Stimulated activated CD4-positive, alpha-beta T cell treated with anti-CD3 and anti-CD28 coated beads, Interleukin-4, amount 100 ng/mL, for 4 hours (primary cell): ENCODE data around the gene TRIM33.
"Not testable (repeated sequence)": the region's sequence is repeated elsewhere in the genome, so short reads cannot be mapped to it uniquely, and the experiment has no call there.

Experiments
- DNase-seq, 2 experiments: peaks; one replicate each; pipeline ENCODE4 v3.0.0-alpha.2; 2020

Gene TRIM33

DNA sequence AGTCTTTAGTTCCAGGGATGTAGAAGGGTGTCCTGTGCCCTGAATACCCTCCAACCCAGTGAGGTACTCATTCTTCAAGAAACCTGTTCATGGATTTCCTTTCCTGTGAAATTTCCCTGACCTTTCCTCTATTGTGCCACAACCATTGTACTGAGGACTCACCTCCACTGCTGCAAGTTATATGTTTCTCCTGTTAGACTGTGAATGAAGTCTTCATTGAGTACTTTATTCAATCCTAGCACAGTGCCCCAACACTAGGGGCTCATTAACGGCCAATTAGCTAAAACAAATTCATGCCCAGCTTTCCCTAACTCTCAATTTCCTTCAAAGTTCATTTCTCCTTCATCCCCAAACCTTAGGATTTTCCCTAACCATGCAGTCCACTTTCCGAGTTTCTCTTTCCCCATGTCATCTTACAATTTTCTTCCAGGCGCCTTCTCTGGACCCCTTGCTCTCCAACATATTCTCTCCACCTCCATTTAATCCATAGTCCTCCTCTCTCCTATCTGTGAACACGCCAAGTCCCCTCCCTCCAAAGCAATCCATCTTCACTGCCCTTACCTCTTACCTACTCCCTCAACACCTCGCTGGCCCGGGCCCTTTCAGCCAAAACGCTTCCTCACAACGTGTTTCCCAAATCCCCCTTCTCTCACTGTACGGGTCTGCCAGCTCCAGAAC is 1.3 kb downstream of the TRIM33 start:
- no peak for DNase-seq

DNA sequence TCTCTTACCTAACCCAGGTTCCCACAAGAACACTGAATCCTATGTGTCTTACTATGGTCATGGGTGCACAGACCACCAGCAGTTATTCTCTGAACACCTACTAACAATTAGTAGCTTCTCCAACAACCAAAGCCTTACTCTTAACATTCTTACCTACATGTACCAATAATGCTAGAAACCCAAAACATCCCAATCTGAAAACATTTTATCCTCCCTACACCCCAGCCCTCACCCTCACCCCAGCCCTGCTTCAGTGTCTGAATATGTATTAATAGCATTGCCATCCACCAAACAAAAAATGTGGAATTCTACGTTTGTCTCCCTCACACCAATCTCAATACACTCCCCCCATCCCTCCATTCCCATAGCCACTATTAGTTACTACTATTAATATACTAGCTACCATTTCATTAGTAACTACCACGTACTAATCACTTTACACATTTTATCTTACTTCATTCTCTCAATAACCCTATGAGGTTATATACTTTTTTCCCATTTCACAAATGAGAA is 2.6 kb downstream of the TRIM33 start:
- DNase-seq = no peak

DNA sequence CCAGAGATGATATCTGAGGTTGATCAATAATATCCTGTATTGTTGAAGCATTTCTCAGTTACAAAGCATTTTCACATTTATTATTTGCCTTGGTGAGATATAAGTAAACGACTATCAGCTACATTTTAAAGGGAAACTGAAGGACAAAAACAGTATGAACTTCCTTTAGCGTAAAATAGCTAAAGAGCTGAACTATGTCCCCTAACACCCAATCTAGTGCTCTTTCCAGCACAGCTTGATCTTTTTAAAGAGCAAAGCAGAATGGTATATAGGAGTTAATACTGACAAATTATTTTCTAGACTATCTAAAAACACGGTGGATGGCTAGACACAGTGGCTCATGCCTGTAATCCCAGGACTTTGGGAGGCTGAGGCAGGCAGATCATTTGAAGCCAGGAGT is 3.5 kb downstream of the TRIM33 start:
- no peak for DNase-seq

DNA sequence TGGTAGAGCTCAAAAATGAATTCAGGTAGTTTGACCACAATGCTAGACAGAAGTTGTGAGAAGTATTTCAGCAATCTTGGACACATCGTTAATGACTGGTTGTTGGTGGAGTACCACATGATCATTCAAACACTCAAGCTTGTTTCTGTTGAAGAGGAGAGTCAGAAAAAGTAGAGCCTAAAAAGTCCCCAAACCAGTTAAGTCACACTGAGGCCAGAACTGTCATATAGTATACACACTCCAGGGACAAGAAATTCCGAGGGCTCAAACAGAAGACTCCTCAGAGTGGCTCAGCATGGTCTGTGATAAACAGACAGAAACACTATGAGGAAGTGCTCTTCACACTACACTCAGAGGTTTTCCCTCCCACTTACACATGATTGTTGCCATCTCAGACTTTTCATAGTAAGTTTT is 5.8 kb downstream of the TRIM33 start:
- DNase-seq = no peak

DNA sequence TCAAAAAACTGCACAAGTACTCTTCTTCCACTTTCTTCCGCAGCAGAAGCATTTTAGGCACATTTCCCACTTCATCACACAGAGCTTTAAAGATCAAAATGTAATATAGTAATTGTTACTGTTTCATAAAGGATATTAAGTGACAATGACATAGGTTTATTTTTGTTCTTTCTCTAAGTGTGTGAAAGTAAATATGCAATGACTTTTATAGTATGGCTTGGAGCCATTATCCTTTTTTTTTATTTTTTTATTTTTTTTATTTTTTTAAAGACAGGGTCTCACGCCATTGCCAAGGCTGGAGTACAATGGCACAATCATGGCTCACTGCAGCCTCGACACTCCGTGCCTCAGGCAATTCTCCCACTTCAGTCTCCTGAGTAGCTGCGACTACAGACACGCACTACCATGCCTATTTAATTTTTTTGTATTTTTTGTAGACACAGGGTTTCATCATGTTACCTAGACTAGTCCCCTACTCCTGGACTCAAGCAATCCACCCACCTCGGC is 7.0 kb downstream of the TRIM33 start:
- no peak for DNase-seq

DNA sequence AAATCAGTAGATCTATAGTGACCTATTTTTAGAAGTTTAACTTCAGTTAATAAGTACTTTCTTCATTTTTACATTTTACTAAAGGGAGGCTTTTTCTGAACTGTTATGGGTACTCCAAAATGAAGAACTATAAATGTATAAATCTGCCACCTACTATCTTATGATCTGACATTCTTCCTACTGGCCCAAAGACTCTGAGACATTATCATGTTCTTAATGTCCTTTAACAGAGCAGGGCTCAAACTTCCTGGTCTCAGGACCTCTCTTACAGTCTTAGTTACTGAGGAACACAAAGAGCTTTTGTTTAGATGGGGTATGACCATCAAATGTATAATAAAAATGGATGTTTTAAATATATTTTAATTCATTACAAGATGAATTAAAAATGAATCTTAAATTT is 8.9 kb downstream of the TRIM33 start:
- DNase-seq = no peak

DNA sequence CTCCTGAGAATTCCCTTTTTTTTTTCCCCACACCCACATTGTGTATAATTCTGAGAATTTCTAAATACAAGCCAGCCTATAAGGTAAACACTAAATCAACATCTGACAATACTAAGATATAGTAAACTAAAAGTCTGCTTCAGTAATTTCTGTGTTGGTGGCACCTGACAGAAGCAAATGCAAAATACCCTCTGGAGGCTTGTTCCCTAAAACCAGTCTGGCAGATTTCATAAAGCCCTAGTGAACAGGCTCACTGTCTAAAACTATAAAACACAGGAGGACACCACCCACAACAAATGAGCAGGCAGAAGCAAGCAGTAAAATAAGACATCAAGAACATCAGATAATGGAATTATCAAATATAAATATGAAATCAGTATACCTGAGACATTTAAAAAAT is 11.5 kb downstream of the TRIM33 start:
- no peak for DNase-seq

DNA sequence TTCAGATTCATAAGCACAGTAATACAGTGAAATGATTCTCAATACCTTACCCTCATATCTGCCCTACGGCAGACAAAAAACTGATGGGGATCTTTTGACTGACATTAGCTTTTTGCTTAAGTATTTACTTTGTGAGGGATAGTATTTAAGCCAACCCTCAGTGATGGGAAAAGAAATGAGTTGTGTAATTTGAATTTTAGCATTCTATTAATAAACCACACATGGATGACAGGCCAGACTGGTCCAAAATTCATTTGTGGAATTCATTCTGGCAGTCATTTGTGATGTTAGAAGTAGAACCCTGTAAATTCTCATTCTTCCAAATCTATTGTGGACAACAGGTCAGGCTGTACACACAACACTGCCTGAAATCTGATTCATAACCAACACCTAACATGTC is 14.9 kb downstream of the TRIM33 start:
- no peak for DNase-seq

DNA sequence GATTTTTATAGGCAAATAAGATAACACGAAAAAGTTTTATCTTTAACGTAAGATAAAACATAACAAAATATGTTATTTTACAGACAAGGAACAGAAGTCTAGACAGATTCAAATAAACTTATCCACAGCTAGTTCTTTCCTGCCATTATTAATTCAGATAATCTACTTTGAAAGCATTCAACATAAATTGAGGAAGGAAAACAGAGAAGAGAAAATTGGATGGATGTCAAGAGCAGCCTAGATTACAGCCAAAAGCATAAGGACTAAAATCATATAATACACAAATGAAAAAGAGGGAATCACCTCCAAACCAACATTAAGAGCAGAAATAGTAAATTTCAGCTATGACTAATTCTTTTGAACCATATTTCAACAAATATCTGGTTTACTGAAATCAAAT is 15.5 kb downstream of the TRIM33 start:
- no peak for DNase-seq

DNA sequence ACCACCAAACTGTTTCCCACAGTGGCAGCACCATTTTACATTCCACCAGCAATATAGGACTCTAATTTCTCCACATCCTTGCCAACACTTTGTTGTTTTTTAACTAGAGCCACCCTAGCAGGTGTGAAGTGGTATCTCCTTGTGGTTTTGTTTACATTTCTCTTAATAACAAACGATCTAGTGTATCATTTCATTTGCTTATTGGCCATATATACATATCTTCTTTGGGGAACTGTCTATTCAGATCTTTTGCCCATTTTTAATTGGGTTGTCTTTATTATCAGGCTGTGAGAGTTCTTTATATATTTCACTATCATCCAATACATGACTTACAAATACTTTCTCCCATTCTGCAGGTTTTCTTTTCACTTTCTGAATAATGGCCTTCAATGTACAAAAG is 18.0 kb downstream of the TRIM33 start:
- DNase-seq = no peak

DNA sequence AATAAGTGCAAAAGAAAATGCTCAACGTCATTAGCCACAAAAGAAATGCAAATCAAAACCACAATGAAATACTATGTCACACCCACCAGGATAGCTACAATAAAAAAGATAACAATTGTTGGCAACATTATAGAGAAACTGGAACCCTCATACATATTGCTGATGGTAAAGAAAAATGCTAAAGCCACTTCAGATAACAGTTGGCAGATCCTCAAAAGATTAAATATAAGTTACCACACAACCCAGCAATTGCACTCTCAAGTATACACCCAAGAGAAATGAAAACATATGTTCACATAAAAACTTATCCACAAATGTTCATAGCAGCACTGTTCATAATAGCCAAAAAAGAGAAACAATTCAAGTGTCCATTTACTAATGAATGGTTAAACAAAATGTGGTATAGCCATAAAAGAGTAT is 20.7 kb downstream of the TRIM33 start:
- no peak for DNase-seq

DNA sequence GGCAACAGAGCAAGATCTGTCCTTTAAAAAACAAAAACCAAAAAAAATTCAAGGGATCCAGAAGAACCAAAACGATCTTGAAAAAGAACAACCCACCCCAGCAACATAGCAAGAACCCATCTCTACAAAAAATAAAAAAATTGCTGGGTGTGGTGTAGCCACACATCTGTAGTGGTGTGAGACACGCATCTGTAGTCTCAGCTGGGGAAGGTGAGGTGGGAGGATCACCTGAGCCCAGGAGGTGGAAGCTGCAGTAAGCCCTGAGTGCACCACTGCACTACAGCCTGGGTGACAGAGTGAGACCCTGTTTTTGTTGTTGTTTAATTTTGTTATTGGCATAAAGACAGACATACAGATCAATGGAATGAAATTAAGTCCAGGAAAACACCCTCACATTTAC is 22.3 kb downstream of the TRIM33 start:
- DNase-seq = no peak

DNA sequence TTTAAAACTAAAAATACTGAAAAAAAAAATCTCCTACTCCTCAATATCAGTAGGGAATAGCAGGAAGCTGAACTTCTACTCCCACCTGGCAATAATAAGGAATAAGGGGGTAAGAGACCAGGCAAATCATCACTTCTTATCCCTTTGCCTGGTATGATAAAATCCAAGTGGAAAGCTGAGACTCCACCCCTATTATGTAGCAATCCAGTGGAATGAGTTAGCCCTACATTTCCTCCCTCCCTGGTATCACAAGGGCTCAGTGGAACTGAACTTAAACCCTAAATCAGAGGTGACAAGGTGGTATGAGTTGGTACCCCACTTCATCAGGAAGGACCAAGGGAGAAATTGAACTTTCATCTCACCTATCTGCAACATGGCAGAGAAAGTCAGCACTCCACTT is 25.7 kb downstream of the TRIM33 start:
- DNase-seq = no peak

DNA sequence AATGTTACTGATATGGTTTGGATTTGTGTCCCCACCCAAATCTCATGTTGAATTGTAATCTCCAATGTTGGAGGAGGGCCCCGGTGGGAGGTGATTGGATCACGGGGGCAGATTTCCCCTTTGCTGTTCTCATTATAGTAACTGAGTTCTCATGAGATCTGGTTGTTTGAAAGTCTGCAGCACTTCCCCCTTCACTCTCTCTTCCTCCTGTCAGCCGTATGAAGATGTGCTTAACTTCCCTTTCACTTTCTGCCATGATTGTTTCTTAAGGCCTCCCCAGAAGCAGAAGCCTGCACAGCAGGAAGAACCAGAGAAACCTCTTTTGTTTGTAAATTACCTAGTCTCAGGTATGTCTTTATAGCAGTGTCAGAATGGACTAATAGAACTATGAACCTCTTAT is 28.4 kb downstream of the TRIM33 start:
- DNase-seq = no peak

DNA sequence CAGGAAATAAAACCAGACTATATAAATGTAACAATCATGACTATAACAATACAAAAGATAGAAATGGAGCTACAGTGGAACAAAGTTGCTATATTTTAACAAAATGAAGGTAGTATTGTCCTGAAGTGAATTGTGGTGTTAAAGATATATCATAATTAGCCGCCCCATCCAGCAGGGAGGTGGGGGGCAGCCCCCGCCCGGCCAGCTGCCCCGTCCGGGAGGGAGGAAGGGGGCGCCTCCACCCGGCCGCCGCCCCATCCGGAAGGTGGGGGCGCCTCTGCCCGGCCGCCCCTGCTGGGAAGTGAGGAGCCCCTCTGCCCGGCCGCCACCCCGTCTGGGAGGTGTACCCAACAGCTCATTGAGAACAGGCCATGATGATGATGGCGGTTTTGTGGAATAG is 31.4 kb downstream of the TRIM33 start:
- not testable (repeated sequence) for DNase-seq

DNA sequence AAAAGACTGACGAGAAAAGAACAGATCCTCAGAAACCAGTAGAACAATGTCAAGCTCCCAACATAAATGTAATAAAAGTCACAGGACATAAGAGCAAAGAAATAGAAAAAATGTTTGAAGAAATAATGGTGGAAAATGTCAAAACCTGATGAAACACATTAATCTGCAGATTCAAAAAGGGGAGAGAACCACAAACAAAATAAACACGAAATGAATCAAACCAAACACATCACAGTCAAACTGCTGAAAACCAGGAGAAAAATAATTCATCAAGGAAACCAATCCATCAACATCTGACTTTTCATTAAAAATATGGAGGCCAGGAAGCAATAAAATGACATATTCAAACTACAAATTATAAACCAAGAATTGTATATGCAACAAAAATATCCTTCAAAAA is 31.9 kb downstream of the TRIM33 start:
- DNase-seq = no peak

DNA sequence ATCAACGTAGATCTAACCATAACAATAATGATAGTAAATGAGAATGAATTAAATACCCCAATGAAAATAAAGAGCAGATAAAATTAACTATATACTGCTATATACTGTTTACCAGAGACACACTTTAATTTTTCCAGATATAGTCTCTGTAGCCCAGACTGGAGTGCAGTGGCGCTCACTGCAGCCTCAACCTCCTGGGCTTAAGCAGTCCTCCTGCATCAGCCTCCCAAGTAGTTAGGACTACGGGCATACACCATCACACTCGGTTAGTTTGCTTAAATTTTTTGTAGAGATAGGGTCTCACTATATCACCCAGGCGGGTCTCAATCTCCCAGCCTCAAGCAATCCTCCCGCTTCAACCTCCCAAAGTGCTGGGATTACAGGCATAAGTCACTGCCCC is 37.2 kb downstream of the TRIM33 start:
- DNase-seq = no peak

DNA sequence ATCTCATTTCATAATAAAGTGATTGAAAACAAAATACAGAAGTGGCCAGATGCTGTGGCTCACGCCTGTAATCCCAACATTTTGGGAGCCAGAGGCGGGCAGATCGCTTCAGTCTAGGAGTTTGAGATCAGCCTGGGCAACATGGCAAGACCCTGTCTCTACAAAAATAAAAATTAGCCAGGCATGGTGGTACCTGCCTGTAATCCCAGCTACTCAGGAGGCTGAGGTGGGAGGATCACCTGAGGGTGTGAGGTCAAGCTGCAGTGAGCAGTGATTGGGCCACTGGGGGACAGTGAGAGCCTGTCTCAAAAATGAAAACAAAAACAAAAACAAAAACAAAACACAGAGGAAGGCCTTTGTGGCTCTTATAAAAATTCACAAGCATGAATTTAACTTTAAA is 38.6 kb downstream of the TRIM33 start:
- no peak for DNase-seq

DNA sequence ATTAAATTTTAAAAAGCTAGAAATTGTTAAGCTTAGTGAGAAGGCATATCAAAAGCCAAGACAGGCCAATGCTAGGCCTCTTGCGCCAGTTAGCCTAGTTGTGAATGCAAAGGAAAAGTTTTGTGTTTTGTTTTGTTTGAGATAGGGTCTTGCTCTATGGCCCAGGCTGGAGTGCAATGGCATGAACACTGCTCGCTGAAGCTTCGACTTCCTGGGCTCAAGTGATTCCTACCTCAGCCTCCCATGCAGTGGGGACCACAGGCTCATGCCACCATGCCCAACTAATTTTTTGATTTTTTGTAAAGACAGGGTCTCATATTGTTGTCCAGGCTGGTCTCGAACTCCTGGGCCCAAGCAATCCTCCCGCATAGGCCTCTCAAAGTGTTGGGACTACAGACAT is 40.3 kb downstream of the TRIM33 start:
- DNase-seq = no peak

DNA sequence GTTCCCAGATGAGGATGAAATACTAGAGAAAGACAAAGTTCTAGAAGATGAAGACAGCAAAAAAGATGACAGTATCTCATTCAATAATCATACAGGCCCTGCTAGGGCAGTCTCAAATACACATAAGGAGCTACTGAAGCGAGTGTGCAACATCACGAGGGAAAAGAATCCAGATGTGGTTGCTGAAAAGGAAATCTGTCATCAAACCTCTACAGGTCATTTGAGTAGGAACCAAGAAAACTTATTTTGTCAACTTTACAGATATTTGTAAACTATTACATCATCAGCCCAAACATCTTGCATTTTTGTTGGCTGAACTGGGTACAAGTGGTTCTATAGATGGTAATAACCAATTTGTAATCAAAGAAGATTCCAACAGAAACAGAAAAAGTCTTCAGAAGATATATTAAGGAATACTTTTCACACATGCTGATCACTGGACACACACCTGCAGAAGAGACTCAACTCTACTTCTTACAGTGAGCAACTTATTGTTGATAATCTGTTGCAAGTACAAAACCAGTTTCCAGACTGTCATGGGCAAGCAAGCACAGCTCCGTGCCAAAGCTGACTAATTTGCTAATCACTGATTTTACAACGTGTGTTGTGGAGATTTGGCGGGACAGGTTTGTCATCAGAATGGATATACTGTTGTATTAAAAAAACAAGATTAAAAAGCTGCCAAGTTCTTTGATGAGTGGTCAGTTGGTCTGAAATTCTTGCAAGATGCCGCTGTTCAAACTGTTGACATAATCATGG is 42.1 kb downstream of the TRIM33 start:
- DNase-seq = no peak

DNA sequence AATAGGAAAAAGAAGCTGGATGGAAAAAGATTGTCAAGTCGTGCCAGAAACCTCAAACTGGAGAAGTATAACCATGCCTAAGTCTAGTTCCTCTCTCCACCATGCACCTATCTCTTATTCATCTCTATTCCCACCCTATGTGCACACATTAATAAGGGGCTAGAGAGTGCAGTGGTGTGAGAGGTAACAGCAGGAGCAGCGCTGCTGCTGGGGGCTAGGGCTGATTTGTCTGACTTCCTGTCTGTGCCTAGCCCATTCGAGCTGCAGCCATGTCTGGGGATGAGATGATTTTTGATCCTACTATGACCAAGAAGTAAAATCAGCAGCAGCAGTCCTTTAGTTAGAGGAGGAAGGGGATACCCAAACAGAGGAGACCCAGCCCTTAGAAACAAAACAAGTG is 43.0 kb downstream of the TRIM33 start:
- DNase-seq = no peak

DNA sequence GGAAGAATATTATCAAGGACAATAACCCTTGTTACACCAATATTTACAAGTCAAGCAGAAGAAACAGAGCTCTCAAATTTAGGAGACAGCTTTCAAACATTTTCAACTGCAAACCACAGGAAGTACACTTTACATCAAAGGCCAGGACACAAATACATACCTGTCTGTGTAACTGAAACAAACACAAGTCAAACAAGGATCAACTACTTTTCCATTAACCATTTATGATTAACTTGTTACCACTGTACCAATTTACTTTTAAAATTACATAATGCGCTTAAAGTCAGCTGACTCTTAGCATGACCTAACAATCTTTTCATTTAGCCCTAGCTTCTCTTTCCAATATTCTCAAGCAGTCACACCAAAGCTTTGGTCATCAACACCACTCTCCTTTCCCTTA is 43.5 kb downstream of the TRIM33 start:
- DNase-seq = no peak

DNA sequence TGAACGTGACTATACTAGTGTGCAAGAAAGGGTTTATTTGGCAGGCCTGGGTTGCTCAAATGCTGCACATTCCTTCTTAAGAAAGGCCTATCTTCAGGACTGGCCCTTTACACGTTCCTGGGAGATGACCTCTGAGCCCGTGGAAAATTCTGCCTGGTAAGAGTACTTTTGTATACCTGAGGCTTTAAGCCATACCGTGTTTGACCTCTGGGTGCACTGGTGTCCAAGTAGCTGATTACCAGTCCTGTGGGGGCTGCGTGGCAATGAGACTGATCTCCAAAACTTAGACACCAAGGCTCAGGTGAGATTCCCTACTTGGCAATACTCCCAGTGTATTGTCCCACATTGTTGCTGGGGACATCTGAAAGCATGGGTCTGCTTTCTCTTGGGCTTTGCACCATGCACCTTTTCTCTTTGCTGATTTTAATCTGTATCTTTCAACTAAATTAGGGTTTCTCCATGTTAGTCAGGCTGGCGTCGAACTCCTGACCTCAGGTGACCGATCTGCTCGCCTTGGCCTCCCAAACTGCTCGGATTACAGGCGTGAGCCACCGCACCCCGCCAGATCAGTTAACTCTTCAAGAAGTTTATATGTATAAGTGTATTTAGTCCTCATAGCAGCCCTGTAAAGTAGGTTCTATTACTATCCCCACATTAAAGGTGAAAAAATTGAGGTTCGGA is 44.5 kb downstream of the TRIM33 start:
- DNase-seq = no peak

DNA sequence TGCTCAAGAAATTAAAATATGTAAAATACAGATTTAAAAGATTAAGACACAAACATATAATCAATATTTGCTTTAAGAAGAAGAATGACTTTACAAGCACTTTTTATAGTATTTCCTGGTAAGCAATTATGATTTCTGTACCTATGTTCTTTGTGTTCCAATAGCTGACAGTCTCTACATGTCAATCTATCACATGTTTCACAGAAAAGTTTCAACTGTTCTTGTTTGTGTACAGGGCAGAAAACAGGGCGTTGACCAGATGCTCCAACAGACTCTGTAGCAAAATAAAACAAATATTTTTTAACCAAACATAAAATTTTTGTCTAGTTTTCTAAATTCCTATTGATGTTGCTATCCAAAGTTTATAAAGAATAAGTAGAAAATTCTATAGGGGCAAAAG is 48.0 kb downstream of the TRIM33 start:
- no peak for DNase-seq
